Fibroblast of villous mesenchyme (primary cell): Measurements from ENCODE around the gene B4GALT5. TPM values are rescaled to one million over a fixed set of nuclear protein-coding genes. Genes with fewer than 3 reads are reported as not detected.

Experiments used
- DNase-seq: peaks from one replicate; pipeline ENCODE4 v3.0.0-alpha.2; 2010; ENCODE audit warnings: low read depth
- H3K4me3 ChIP-seq: 2 replicates; pipeline ENCODE4 v1.5.1; 2011; ENCODE audit warnings: low read depth, mild to moderate bottlenecking, low read length
- total RNA-seq: library from RNA; depleted of rRNA; stranded (reverse); fragments of >200 nt; gene quantifications from 2 replicates; pipeline ENCODE4 v1.2.3, GENCODE V29; 2012
- TF ChIP-seq, protein P1 (sequence below): IDR thresholded peaks from 2 replicates; pipeline ENCODE4 v1.5.1; 2012; ENCODE audit warnings: low read depth, mild to moderate bottlenecking, low read length; ENCODE audit not compliant: insufficient read depth

Gene B4GALT5
- total RNA-seq, 1 donor: 33.7 TPM

DNA sequence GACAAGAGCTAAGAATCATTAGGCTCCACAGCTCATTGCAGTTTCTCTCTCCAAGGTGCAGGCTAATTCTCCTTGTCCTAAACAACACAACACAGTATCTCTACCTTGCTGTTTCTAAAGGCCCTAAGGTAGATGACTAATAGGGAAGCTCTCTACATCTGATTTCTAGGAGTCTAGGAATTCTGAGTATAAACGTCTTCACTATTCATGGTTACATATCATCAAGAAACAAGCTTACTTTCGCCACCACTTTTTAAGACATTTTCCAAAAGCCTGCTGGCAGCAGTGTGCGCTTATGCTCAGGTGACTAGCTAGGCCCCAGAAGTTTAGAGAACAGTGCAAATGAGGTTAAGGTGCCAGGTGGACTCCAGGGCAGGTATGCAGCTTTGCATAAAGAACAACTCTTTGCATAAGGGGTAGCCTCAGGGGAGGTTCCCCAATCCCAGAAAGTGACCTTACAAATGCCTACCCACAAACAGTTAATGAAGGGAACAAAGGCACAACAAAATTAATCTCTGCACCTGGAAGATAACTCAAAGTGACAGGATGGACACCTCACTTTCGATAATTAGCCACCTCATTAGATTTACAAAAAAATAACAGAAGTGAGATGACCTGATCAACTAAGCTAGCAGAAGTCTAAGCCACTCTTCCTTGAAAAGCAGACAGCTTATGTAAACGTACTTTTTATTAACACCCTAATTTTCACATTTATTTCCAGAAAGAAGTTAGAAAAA, 20.1 kb downstream of the B4GALT5 start:
- no peak for DNase-seq
- TF ChIP-seq, protein P1, sequence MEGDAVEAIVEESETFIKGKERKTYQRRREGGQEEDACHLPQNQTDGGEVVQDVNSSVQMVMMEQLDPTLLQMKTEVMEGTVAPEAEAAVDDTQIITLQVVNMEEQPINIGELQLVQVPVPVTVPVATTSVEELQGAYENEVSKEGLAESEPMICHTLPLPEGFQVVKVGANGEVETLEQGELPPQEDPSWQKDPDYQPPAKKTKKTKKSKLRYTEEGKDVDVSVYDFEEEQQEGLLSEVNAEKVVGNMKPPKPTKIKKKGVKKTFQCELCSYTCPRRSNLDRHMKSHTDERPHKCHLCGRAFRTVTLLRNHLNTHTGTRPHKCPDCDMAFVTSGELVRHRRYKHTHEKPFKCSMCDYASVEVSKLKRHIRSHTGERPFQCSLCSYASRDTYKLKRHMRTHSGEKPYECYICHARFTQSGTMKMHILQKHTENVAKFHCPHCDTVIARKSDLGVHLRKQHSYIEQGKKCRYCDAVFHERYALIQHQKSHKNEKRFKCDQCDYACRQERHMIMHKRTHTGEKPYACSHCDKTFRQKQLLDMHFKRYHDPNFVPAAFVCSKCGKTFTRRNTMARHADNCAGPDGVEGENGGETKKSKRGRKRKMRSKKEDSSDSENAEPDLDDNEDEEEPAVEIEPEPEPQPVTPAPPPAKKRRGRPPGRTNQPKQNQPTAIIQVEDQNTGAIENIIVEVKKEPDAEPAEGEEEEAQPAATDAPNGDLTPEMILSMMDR: no peak
- no peak overlapping the region for H3K4me3 ChIP-seq

DNA sequence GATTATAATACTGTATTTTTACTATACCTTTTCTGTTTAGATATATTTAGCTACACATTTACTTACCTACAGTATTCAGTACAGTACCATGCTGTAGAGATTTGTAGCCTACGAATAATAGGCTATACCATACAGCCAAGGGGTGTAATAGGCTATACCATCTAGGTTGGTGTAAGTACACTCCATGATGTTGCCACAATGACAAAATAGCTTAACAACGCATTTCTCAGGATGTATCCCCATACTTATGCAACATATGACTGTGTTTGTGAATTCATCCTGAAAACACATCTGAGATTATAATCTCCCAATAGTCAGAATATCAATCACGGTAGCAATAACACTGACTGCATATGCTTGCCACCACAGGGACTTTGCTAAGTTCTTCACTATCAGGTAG, 20.7 kb downstream of the B4GALT5 start:
- TF ChIP-seq, protein P1: no peak
- DNase-seq: no peak
- no peak overlapping the region for H3K4me3 ChIP-seq

DNA sequence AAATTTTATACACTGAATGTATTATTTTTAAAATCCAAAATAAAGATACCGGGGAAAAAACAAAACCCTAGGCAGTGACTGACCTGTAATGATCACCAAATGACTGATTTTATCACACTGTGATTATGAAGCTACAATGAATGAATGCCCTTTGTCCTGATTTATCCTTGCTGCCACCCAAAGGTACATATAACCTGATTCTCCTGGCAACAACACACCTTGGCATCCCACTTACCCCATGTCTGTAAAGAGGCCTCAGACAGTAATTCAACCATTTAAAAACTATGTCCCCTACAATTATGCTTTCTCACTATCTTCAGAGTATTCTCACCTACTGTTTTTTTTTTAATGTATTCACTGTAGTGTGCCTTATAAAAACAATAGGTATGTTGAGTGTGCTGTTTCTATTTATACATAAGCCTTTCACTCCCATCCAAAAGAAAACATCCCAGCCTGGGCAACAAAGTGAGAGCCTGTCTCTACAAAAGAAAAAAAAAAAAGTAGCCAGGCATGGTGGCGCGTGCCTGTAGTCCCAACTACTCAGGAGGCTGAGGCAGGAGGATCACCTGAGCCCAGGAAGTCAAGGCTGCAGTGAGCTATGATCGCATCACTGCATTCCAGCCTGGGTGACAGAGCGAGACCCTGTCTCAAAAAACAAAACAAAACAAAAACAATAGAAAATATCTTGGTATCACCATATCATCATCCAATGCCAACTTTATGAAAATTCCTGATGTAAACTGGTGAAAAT, 21.7 kb downstream of the B4GALT5 start:
- TF ChIP-seq, protein P1: no peak
- H3K4me3 ChIP-seq: no peak overlapping the region
- DNase-seq: no peak

DNA sequence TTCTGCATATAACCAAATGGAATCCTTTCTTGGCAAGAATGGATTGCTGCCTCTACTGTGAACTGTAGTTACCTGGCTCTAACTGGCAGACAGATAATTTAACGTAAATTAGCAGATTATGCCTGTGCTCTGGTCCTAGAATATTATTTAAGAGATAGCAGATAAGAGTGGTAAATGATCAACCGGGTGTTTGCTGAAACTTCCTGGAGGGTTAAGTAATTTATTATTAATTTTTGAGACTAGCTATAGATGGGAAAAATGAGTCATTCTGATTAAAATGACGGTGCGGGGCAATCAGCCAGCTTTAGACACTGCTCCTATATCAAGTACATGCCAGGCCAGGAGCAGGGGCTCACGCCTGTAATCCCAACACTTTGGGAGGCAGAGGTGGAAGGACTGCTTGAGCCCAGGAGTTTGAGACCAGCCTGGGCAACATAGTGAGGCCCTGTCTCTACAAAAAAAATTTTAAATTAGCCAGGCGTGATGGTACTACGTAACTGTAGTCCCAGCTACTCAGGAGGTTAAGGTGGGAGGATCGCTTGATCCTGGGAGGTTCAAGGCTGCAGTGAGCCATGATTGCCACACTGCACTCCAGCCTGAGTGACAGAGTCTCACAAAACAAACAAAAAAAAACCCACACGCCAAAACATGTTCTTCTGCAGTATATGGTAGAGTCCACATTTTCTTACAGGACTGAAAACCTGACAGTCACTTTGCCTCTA, 22.6 kb downstream of the B4GALT5 start:
- no peak overlapping the region for H3K4me3 ChIP-seq
- DNase-seq: peak; percentile 52
- TF ChIP-seq, protein P1: no peak

DNA sequence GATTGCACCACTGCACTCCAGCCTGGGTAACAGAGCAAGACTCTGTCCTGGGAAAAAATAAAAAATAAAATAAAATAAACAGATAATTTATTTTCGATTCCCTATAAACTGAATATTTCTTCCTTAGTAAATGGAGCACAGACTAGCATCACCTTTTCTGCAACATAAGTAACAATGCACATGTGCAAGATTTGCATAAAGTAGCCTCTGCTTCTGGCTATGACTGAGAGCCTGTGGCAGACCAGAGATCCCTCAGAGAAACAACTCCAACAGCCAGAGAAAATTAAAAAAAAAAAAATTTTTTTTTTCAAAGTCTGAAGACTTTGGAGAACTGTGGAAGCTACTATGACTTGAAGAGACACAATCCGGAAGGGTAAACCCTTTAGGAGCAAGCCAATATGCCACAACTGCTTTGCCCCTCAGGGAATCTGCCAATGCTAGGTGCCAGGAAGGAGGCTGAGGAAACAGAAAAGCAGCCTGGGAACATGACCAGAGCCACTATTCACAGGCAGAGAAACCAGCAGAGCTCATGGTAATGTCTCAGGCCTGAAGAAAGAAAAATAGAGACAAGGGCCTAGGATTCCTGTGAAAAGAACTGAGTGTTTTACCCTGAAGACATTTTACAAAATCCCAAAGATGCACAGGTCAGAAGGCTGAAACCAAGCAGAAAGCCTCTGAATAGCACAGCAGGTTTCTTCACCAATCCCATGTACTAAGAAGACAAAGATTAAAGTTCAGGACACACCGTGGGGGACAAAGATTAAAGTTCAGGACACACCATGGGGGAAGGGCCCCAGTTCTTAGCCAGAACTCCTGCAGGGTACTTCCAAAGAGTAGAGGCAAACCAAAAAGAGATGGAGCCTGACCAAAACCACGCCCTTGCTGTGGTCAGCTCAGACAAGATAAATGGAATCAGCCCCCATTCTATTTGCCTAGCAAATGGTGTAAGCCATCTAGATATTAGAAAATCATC, 25.8 kb downstream of the B4GALT5 start:
- H3K4me3 ChIP-seq: no peak overlapping the region
- no peak for DNase-seq
- TF ChIP-seq, protein P1: no peak

DNA sequence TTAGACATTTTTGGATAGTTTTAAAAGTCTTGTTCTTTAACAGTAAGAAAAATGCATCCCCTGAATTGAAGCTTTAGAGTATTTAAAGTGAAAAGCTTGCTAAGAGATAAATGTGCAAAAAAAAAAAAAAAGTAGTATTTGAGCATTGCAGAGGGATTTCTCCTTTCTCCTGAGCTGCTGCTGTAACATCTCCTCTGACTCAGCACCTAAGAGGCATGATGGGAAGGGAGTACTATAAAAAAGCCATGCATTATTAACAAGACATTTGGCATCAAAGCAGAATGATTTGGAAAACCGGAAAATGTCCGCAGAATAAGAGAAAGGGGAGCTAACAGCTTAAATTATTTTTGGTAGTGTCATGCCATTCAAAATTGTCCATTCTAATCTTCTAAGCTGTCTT, 27.9 kb downstream of the B4GALT5 start:
- H3K4me3 ChIP-seq: no peak overlapping the region
- TF ChIP-seq, protein P1: no peak
- peak; percentile 55 for DNase-seq
